ENCODE results near the gene LY86. TPM values are rescaled to one million over a fixed set of nuclear protein-coding genes. Genes with fewer than 3 reads are reported as not detected.
A peak's percentile ranks its signal among the peaks of the same experiment; 100 is the strongest.

LY86 gene
- total and polyA plus RNA-seq, 10 of the 15 experiments (the other 5 are each of a cell fraction or from before 2014, with no cell fraction given) = 68.2 to 457 (median 128) TPM

DNA sequence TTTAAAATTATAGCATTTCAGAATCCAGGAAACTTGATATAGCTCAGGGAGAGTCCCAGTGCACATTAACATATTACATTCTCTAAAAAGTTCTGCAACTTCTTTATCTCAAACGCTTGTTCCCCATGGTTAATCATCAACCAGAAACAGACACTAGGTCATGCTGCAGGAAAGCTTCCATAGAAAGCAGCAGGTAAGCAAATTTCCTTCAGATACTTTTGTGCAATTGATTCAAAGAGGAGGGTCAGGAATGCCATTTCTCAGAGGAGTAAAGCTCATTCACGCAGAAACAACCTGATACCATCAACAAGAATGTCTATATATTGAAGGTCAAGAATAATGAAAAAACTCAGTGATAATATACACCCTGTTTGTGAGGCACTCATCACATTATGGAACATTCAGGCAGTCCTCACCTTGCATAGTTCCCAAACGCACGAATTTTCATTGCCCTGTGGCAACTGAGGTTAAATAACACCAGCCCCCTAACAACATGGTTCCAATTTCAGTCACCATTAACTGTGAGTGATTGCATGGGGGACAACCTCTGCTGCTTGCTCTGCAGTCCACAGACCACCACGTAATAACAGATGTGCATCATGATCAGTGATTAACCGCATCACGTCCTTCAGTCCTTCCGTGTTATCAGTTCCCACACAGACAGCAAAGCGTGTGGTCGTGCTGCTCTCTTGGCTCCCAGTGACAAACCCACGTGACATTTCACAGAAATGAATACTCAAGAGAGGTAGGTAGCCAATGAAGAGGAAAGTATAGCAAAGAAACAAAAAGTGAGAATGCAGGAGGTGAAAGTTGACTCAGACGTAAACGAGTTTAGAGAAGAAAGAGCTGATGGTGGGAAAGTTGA, 95.7 kb downstream of the LY86 start:
- peak; percentile 99 for FAIRE-seq
- Histone ChIP-seq H3K4me1 (ENCODE audit: control insufficient read depth, insufficient read depth, low read length) (peaks cover 38% of the 10 kb centered on the region), H3K79me2 (ENCODE audit: control insufficient read depth, insufficient read depth, low read length) (no peaks in the 10 kb centered on the region), H4K20me1 (ENCODE audit: control insufficient read depth, insufficient read depth) (no peaks in the 10 kb centered on the region), H3K9me3 (replicated peaks; ENCODE audit: control insufficient read depth, insufficient read depth, low read length) (peaks cover 10% of the 10 kb centered on the region; the same call in 2 of the 3 replicates), H3K27me3 (replicated peaks in 1 of 2; ENCODE audit: control insufficient read depth in 2 of 2, insufficient read depth in 2 of 2, low read length in 1 of 2) (no peaks in the 10 kb centered on the region), H3K4me2 (ENCODE audit: control insufficient read depth, insufficient read depth) (peak overlapping the region; percentile 81), H3K4me3 (peak overlapping the region; percentile 34; the same call in 1 of the 2 replicates), H2AFZ (ENCODE audit: control insufficient read depth, low read depth, low read length) (peak overlapping the region; percentile 16), H3K27ac (ENCODE audit: control insufficient read depth, insufficient read depth) (peak overlapping the region; percentile 81), H3K36me3 (ENCODE audit: control insufficient read depth in 2 of 2, insufficient read depth in 2 of 2, low read length in 1 of 2) (no peaks in the 10 kb centered on the region), H3K9ac (ENCODE audit: control insufficient read depth, insufficient read depth, low read length) (no peak overlapping the region)
- intact Hi-C loops (cut with micrococcal nuclease; ENCODE audit: unreplicated experiment) = loop anchor here (1.0 to 10.0 kb wide), 6 partner anchors 41 to 931 kb away; partner anchors contain the start of gene LY86
- peak; percentile 99 for DNase-seq (ENCODE audit: low read depth, low spot score)
- in situ Hi-C loops (cut with MboI) = no loop called here
- ChIA-PET SMC1A (ENCODE audit: uncharacterized antibody, unreplicated experiment) (interaction anchor here (0.7 to 3.9 kb wide), 29 partner anchors 10 to 559 kb away, joined by 3 to 30 read pairs (median 4); partner anchors contain the start of gene LY86), RAD21 (ENCODE audit: unreplicated experiment) (interaction anchor here (0.8 to 4.1 kb wide), 19 partner anchors 9 to 593 kb away, joined by 3 to 18 read pairs (median 5); partner anchors contain the start of gene LY86), CTCF (interaction anchor here (0.7 to 5.1 kb wide), 16 partner anchors 9 to 559 kb away, joined by 3 to 35 read pairs (median 3); partner anchors contain the start of genes LY86 and RREB1), POLR2A (interaction anchor here (0.5 to 1.4 kb wide), 6 partner anchors 10 to 116 kb away, joined by 3 to 5 read pairs (median 3); no protein-coding TSS in a partner anchor)
- WGBS (ENCODE audit: insufficient coverage, insufficient replicate concordance, low lambda C conversion rate, missing lambda C conversion rate) = under 1% methylated on average over 13 of the region's 13 CpGs
- BruUV-seq (replicated peaks) = TSS peak; percentile 95
- ATAC-seq = peak; percentile 95
- TF ChIP-seq NFYA (IDR thresholded peaks at IDR 0.05; ENCODE audit: borderline replicate concordance, low read depth, low read length) (no peak), IKZF2 (IDR thresholded peaks at IDR 0.05) (peak; percentile 76 to 89), MYC (IDR thresholded peaks at IDR 0.05; ENCODE audit: insufficient read depth, insufficient read length, insufficient replicate concordance, low read length, severe bottlenecking) (no peak), CEBPB (IDR thresholded peaks at IDR 0.05; ENCODE audit: borderline replicate concordance in 1 of 2, low read depth in 2 of 2, low read length in 2 of 2) (no peak), MEF2A (IDR thresholded peaks at IDR 0.05; ENCODE audit: insufficient read depth, low read depth, low read length) (peak; percentile 40; the same call in 1 of the 2 replicates), FOXK2 (IDR thresholded peaks at IDR 0.05) (peak; percentile 71), SP1 (IDR thresholded peaks at IDR 0.05; ENCODE audit: low read depth, low read length) (peak; percentile 70), CBFB (IDR thresholded peaks at IDR 0.05; ENCODE audit: low read depth) (peak; percentile 85; the same call in 1 of the 2 replicates), PAX5 (IDR thresholded peaks at IDR 0.05; ENCODE audit: borderline replicate concordance, low read depth, low read length) (peak; percentile 80; the same call in 1 of the 2 replicates), ASH2L (IDR thresholded peaks at IDR 0.05; ENCODE audit: borderline replicate concordance, low read depth) (no peak), PML (IDR thresholded peaks at IDR 0.05; ENCODE audit: low read length) (peak; percentile 67; the same call in 1 of the 2 replicates), EED (IDR thresholded peaks at IDR 0.05; ENCODE audit: low read depth) (peak; percentile 88), EZH2 (IDR thresholded peaks at IDR 0.05; ENCODE audit: borderline replicate concordance, control insufficient read depth, low read depth, low read length) (0 out of 2 replicates have a peak, but pooled peaks have one; percentile 68)
- TF ChIP-seq, protein P1, sequence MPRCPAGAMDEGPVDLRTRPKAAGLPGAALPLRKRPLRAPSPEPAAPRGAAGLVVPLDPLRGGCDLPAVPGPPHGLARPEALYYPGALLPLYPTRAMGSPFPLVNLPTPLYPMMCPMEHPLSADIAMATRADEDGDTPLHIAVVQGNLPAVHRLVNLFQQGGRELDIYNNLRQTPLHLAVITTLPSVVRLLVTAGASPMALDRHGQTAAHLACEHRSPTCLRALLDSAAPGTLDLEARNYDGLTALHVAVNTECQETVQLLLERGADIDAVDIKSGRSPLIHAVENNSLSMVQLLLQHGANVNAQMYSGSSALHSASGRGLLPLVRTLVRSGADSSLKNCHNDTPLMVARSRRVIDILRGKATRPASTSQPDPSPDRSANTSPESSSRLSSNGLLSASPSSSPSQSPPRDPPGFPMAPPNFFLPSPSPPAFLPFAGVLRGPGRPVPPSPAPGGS (IDR thresholded peaks at IDR 0.05; ENCODE audit: borderline replicate concordance, insufficient read depth, low read depth, low read length, poor library complexity, severe bottlenecking) = peak; percentile 83
- TF ChIP-seq, protein P2, sequence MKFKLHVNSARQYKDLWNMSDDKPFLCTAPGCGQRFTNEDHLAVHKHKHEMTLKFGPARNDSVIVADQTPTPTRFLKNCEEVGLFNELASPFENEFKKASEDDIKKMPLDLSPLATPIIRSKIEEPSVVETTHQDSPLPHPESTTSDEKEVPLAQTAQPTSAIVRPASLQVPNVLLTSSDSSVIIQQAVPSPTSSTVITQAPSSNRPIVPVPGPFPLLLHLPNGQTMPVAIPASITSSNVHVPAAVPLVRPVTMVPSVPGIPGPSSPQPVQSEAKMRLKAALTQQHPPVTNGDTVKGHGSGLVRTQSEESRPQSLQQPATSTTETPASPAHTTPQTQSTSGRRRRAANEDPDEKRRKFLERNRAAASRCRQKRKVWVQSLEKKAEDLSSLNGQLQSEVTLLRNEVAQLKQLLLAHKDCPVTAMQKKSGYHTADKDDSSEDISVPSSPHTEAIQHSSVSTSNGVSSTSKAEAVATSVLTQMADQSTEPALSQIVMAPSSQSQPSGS (IDR thresholded peaks at IDR 0.05; ENCODE audit: low read length) = peak; percentile 97

All from GM12878 (cell line).